GM12878 (cell line): Measurements from ENCODE around the gene TSHZ2. TPM values are rescaled to one million over a fixed set of nuclear protein-coding genes. Genes with fewer than 3 reads are reported as not detected.

ENCODE experiments used
- ATAC-seq: fragments of 200-7000 bp; cut with Tn5 transposase; 3 replicates; pipeline ENCODE4 v1.9.1; 2020; ENCODE audit warnings: mild to moderate bottlenecking, moderate library complexity
- BruUV-seq: library from RNA; stranded (reverse); fragments of 400-500 nt; replicated peaks from 2 replicates; lab custom pipeline; 2021; lab: Mats Ljungman, UMichigan
- CTCF ChIA-PET: fragments of 300-600 bp; sonication (Branson Sonifier 250); formaldehyde crosslinking; extraction: SDS; loops from one replicate; lab custom pipeline; 2021; ENCODE audit warnings: inconsistent platforms; lab: Yijun Ruan, JAX
- POLR2A ChIA-PET: fragments of 350-600 bp; formaldehyde crosslinking; extraction: SDS; loops from one replicate; lab custom pipeline; 2021; ENCODE audit warnings: inconsistent platforms; lab: Charles Lee
- RAD21 ChIA-PET: fragments of 300-600 bp; sonication (Branson Sonifier 250); formaldehyde crosslinking; loops from one replicate; lab custom pipeline; 2023; ENCODE audit warnings: antibody characterized with exemption; ENCODE audit not compliant: unreplicated experiment; lab: Charles Lee
- SMC1A ChIA-PET: fragments of 300-600 bp; sonication (Branson Sonifier 250); formaldehyde crosslinking; loops from one replicate; lab custom pipeline; 2023; ENCODE audit not compliant: unreplicated experiment, uncharacterized antibody; lab: Charles Lee
- DNase-seq: peaks from one replicate; pipeline ENCODE4 v3.0.0-alpha.2; 2011; ENCODE audit warnings: low read depth, low spot score
- FAIRE-seq: peaks from 3 replicates; lab custom pipeline; 2011; peaks lifted over from hg19 to GRCh38; lab: Jason Lieb, UNC
- H2AFZ ChIP-seq: 2 replicates; pipeline ENCODE4 v1.6.0; 2011; ENCODE audit warnings: low read depth, low read length, control low read depth; ENCODE audit not compliant: control insufficient read depth
- H3K27ac ChIP-seq: 2 replicates; pipeline ENCODE4 v1.5.1; 2011; ENCODE audit warnings: control low read depth; ENCODE audit not compliant: control insufficient read depth, insufficient read depth
- H3K27me3 ChIP-seq, 2 experiments: replicated peaks in 1 of 2; 2 replicates each; pipeline versions ENCODE4 v1.6.0 to v1.6.1; 2011; ENCODE audit warnings: low read length in 1 of 2; ENCODE audit not compliant: control insufficient read depth in 2 of 2, insufficient read depth in 2 of 2
- H3K36me3 ChIP-seq, 2 experiments: 2 replicates each; pipeline ENCODE4 v1.5.1; 2011; ENCODE audit warnings: low read length in 1 of 2; ENCODE audit not compliant: control insufficient read depth in 2 of 2, insufficient read depth in 2 of 2
- H3K4me1 ChIP-seq: 2 replicates; pipeline ENCODE4 v1.6.1; 2011; ENCODE audit warnings: mild to moderate bottlenecking, low read length, moderate library complexity, mixed read lengths; ENCODE audit not compliant: control insufficient read depth, insufficient read depth
- H3K4me2 ChIP-seq: 2 replicates; pipeline ENCODE4 v1.6.0; 2011; ENCODE audit warnings: control low read depth; ENCODE audit not compliant: control insufficient read depth, insufficient read depth
- H3K4me3 ChIP-seq: fragments of 200-600 bp; sonication (generic); 2 replicates; pipeline ENCODE4 v1.5.1; 2016
- H3K79me2 ChIP-seq: 2 replicates; pipeline ENCODE4 v1.6.0; 2011; ENCODE audit warnings: low read length; ENCODE audit not compliant: control insufficient read depth, insufficient read depth
- H3K9ac ChIP-seq: 2 replicates; pipeline ENCODE4 v1.8.0; 2011; ENCODE audit warnings: low read length, control low read depth, mixed read lengths; ENCODE audit not compliant: control insufficient read depth, insufficient read depth
- H3K9me3 ChIP-seq: replicated peaks from 3 replicates; pipeline ENCODE4 v1.5.1; 2011; ENCODE audit warnings: mild to moderate bottlenecking, low read length; ENCODE audit not compliant: control insufficient read depth, insufficient read depth
- H4K20me1 ChIP-seq: 2 replicates; pipeline ENCODE4 v1.6.0; 2011; ENCODE audit not compliant: control insufficient read depth, insufficient read depth
- ASH2L ChIP-seq: fragments of 300-600, 200-600 bp; sonication (generic); IDR thresholded peaks from 2 replicates; pipeline ENCODE4 v1.6.1; 2017; ENCODE audit warnings: low read depth, mild to moderate bottlenecking, borderline replicate concordance
- EED ChIP-seq: sonication (generic); IDR thresholded peaks from 2 replicates; pipeline ENCODE4 v1.6.1; 2016; ENCODE audit warnings: antibody characterized with exemption, low read depth
- FOXK2 ChIP-seq: fragments of 450-650 bp; IDR thresholded peaks from 2 replicates; pipeline ENCODE4 v1.6.1; 2017; ENCODE audit warnings: mild to moderate bottlenecking, moderate library complexity
- HDAC6 ChIP-seq: fragments of 200-600 bp; sonication (generic); IDR thresholded peaks from one replicate; pipeline ENCODE4 v1.8.0; 2017; ENCODE audit warnings: antibody characterized with exemption; ENCODE audit not compliant: unreplicated experiment
- IKZF1 ChIP-seq: fragments of 450-650 bp; conservative IDR thresholded peaks from 2 replicates; pipeline ENCODE4 v1.6.1; 2017; ENCODE audit warnings: antibody characterized with exemption, mild to moderate bottlenecking
- MYC ChIP-seq: IDR thresholded peaks from 2 replicates; pipeline ENCODE4 v1.6.1; 2011; ENCODE audit warnings: mild to moderate bottlenecking, low read length, moderate library complexity, inconsistent platforms; ENCODE audit not compliant: insufficient read depth, insufficient replicate concordance, insufficient read length, severe bottlenecking
- RELB ChIP-seq: fragments of 450-650 bp; IDR thresholded peaks from 2 replicates; pipeline ENCODE4 v1.6.1; 2017; ENCODE audit warnings: low read depth, mild to moderate bottlenecking, moderate library complexity
- SMAD5 ChIP-seq: IDR thresholded peaks from 2 replicates; pipeline ENCODE4 v1.6.1; 2016; ENCODE audit warnings: antibody characterized with exemption, low read depth
- TCF3 ChIP-seq: IDR thresholded peaks from 2 replicates; pipeline ENCODE4 v1.6.1; 2012; ENCODE audit warnings: low read depth, mild to moderate bottlenecking, low read length, borderline replicate concordance; ENCODE audit not compliant: insufficient read depth
- WGBS: methylation state at CpG from one replicate; pipeline ENCODE4 v1.1.6; 2016; ENCODE audit warnings: low lambda C conversion rate; ENCODE audit not compliant: insufficient replicate concordance, insufficient coverage; ENCODE audit errors: missing lambda C conversion rate; 5-methylcytosine and 5-hydroxymethylcytosine counted together
- in situ Hi-C: fragments of 300-500 bp; cut with MboI; formaldehyde crosslinking; loops from 9 replicates; pipeline ENCODE4 v1.14.3; 2018; ENCODE audit warnings: mixed read lengths
- intact Hi-C: fragments of 100-400 bp; cut with micrococcal nuclease; formaldehyde crosslinking; loops from one replicate; pipeline ENCODE4 v1.14.2; 2022; ENCODE audit not compliant: unreplicated experiment
- polyA plus RNA-seq, 11 experiments: library from polyadenylated mRNA; depleted of rRNA in 4 of 11; unstranded in 6 of 11; stranded (reverse) in 5 of 11; fragments of >200 nt; fragmentation: Nextera tagmentation in 4 of 11; fragmentation: Illumina TruSeq in 1 of 11; extraction: Ambion mirVana in 4 of 11; extraction: Trizol in 1 of 11; gene quantifications; 1 replicate in 1 of 11; 2 replicates in 10 of 11; pipeline versions ENCODE4 v1.2.1 to v1.2.3, GENCODE V29; 2011 to 2016; ENCODE audit warnings: inconsistent platforms in 2 of 11, missing spikeins in 2 of 11, low read depth in 1 of 11
- total RNA-seq, 4 experiments: library from RNA; depleted of rRNA in 3 of 4; stranded (reverse); fragments of >200 nt in 3 of 4; fragmentation: Illumina TruSeq in 1 of 4; extraction: Trizol in 1 of 4; gene quantifications; 2 replicates each; pipeline versions ENCODE4 v1.2.1 to v1.2.3, GENCODE V29; 2013 to 2021
- TF ChIP-seq, protein P1 (sequence below): fragments of 450-650 bp; IDR thresholded peaks from 2 replicates; pipeline ENCODE4 v1.6.1; 2017; ENCODE audit warnings: mild to moderate bottlenecking, low read depth, inconsistent platforms; ENCODE audit not compliant: poor library complexity, severe bottlenecking
- TF ChIP-seq, protein P2 (sequence below): fragments of 450-650 bp; IDR thresholded peaks from 2 replicates; pipeline ENCODE4 v1.6.1; 2016; ENCODE audit warnings: mild to moderate bottlenecking

Gene TSHZ2
- total and polyA plus RNA-seq, 10 of the 15 experiments (the other 5 are each of a cell fraction or from before 2014, with no cell fraction given): 0.01 to 0.86 (median 0.13) TPM; not detected in 2

- Histone ChIP-seq H3K27me3 (no peaks in the 10 kb centered on the region), H3K4me2 (no peak overlapping the region), H3K27ac (no peak overlapping the region), H3K9me3 (no peaks in the 10 kb centered on the region), H3K9ac (no peak overlapping the region), H3K36me3 (no peaks in the 10 kb centered on the region), H4K20me1 (no peaks in the 10 kb centered on the region), H3K79me2 (no peaks in the 10 kb centered on the region), H3K4me3 (no peak overlapping the region), H2AFZ (no peak overlapping the region), H3K4me1 (no peaks in the 10 kb centered on the region)
- BruUV-seq: no TSS peak
- CTCF ChIA-PET: no interaction called here
- DNase-seq: no peak
- intact Hi-C loops: no loop called here
- POLR2A ChIA-PET: no interaction called here
- FAIRE-seq: no peak
- TF ChIP-seq IKZF1 (no peak), ASH2L (no peak), FOXK2 (no peak), MYC (no peak), EED (no peak), SMAD5 (no peak), RELB (no peak), HDAC6 (no peak), TCF3 (no peak)
- TF ChIP-seq, protein P1, sequence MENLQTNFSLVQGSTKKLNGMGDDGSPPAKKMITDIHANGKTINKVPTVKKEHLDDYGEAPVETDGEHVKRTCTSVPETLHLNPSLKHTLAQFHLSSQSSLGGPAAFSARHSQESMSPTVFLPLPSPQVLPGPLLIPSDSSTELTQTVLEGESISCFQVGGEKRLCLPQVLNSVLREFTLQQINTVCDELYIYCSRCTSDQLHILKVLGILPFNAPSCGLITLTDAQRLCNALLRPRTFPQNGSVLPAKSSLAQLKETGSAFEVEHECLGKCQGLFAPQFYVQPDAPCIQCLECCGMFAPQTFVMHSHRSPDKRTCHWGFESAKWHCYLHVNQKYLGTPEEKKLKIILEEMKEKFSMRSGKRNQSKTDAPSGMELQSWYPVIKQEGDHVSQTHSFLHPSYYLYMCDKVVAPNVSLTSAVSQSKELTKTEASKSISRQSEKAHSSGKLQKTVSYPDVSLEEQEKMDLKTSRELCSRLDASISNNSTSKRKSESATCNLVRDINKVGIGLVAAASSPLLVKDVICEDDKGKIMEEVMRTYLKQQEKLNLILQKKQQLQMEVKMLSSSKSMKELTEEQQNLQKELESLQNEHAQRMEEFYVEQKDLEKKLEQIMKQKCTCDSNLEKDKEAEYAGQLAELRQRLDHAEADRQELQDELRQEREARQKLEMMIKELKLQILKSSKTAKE: no peak
- TF ChIP-seq, protein P2, sequence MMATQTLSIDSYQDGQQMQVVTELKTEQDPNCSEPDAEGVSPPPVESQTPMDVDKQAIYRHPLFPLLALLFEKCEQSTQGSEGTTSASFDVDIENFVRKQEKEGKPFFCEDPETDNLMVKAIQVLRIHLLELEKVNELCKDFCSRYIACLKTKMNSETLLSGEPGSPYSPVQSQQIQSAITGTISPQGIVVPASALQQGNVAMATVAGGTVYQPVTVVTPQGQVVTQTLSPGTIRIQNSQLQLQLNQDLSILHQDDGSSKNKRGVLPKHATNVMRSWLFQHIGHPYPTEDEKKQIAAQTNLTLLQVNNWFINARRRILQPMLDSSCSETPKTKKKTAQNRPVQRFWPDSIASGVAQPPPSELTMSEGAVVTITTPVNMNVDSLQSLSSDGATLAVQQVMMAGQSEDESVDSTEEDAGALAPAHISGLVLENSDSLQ: no peak
- no peak for ATAC-seq
- SMC1A ChIA-PET: no interaction called here
- WGBS: 20% methylated on average over 4 of the region's 4 CpGs
- RAD21 ChIA-PET: no interaction called here
- in situ Hi-C loops: no loop called here
These were observed 125.6 kb downstream of the TSHZ2 start for GRCh38 chr20:53097791-53098190.
